ENCODE results near the gene DBH. TPM values are rescaled to one million over a fixed set of nuclear protein-coding genes. Genes with fewer than 3 reads are reported as not detected.

Gene DBH
- total and polyA plus RNA-seq, 2 of the 13 experiments (the other 11 are each of a cell fraction or from before 2014, with no cell fraction given) = not detected

GRCh38 chr9:133690081-133690561, 54.0 kb downstream of the DBH start:
- WGBS (ENCODE audit: low lambda C conversion rate) = 98% methylated on average over 8 of the region's 11 CpGs
- no peaks in the 10 kb centered on the region for H3K79me2 ChIP-seq (ENCODE audit: insufficient read depth, low read length)
- no peak overlapping the region for H3K27ac ChIP-seq (ENCODE audit: extremely low read length, insufficient read depth, low read length)
- no peaks in the 10 kb centered on the region for H3K4me1 ChIP-seq (ENCODE audit: insufficient read depth, low read length)
- H3K9me3 ChIP-seq (ENCODE audit: low read length) = no peaks in the 10 kb centered on the region
- peaks cover 20 to 40% of the 10 kb centered on the region in 2 experiments for H3K36me3 ChIP-seq (replicated peaks in 1 of 2; ENCODE audit: control insufficient read depth in 1 of 2, insufficient read depth in 2 of 2, low read length in 2 of 2)
- H2AFZ ChIP-seq (ENCODE audit: low read length) = no peak overlapping the region
- ChIA-PET POLR2A (no interaction called here), CTCF (ENCODE audit: low intra/inter-chr PET ratio, low total read pairs) (no interaction called here)
- ATAC-seq (no peak), DNase-seq (ENCODE audit: low spot score) (no peak), FAIRE-seq (no peak)
- no peak overlapping the region for H3K4me2 ChIP-seq (ENCODE audit: low read depth, low read length)
- H4K20me1 ChIP-seq (ENCODE audit: insufficient read depth, low read length) = no peaks in the 10 kb centered on the region; the same call in 1 of the 2 replicates
- no peak overlapping the region for H3K4me3 ChIP-seq (replicated peaks in 1 of 3; ENCODE audit: insufficient read depth in 1 of 3, low read depth in 2 of 3, low read length in 3 of 3)
- in situ Hi-C loops (cut with HindIII; ENCODE audit: extremely low pct_ligation_motif_present, low pct_unique_long_range_greater_than_20kb) (no loop called here), intact Hi-C loops (cut with micrococcal nuclease; ENCODE audit: unreplicated experiment) (no loop called here)
- no TSS peak for BruUV-seq (replicated peaks)
- H3K27me3 ChIP-seq (ENCODE audit: control insufficient read depth in 1 of 2, insufficient read depth in 2 of 2, low read length in 2 of 2) = no peaks in the 10 kb centered on the region
- no peak overlapping the region for H3K9ac ChIP-seq (ENCODE audit: insufficient read depth, low read depth, low read length)
- TF ChIP-seq GATA4 (IDR thresholded peaks at IDR 0.05; ENCODE audit: borderline replicate concordance, low read depth) (no peak), RERE (CRISPR knock-in tag; IDR thresholded peaks at IDR 0.05; ENCODE audit: low read depth) (no peak), CENPBD1 (CRISPR knock-in tag; IDR thresholded peaks at IDR 0.05; ENCODE audit: borderline replicate concordance, low read depth) (no peak), ZNF709 (CRISPR knock-in tag; IDR thresholded peaks at IDR 0.05) (no peak), E2F5 (CRISPR knock-in tag; conservative IDR thresholded peaks at IDR 0.05) (no peak), SRSF4 (IDR thresholded peaks at IDR 0.05; ENCODE audit: low read depth, low read length, poor library complexity, severe bottlenecking) (no peak), RBAK (CRISPR knock-in tag; IDR thresholded peaks at IDR 0.05) (no peak), ZFP36 (IDR thresholded peaks at IDR 0.05; ENCODE audit: borderline replicate concordance, low read depth, low read length, partially characterized antibody) (no peak), KLF6 (CRISPR knock-in tag; IDR thresholded peaks at IDR 0.05) (no peak)

All from HepG2 (cell line).